Nephron progenitor cell (in vitro differentiated cells): ENCODE results near the gene NTN1.

ENCODE experiments used
- DNase-seq: peaks from one replicate; pipeline ENCODE4 v3.0.0; 2021
- H3K27ac Mint-ChIP-seq: 2 replicates; pipeline ENCODE4 v1.8.0; 2021; ENCODE audit warnings: mild to moderate bottlenecking, moderate library complexity, mixed read lengths
- H3K27me3 Mint-ChIP-seq: 2 replicates; pipeline ENCODE4 v1.8.0; 2021; ENCODE audit warnings: mild to moderate bottlenecking, low read depth, mixed read lengths; ENCODE audit not compliant: poor library complexity
- H3K36me3 Mint-ChIP-seq: 2 replicates; pipeline ENCODE4 v1.8.0; 2021; ENCODE audit warnings: low read depth, mixed read lengths
- H3K4me1 Mint-ChIP-seq: 2 replicates; pipeline ENCODE4 v1.8.0; 2021; ENCODE audit warnings: mixed read lengths
- H3K4me3 Mint-ChIP-seq: 2 replicates; pipeline ENCODE4 v1.8.0; 2021; ENCODE audit warnings: mild to moderate bottlenecking, moderate library complexity, mixed read lengths
- H3K9me3 Mint-ChIP-seq: 2 replicates; pipeline ENCODE4 v1.8.0; 2021; ENCODE audit warnings: mild to moderate bottlenecking, moderate library complexity, mixed read lengths
- CTCF ChIP-seq: fragments of 200-600 bp; sonication (generic); IDR thresholded peaks from 2 replicates; pipeline ENCODE4 v1.5.0; 2021; ENCODE audit warnings: antibody characterized with exemption

Gene NTN1

GRCh38 chr17:9064311-9064834, 43.1 kb downstream of the NTN1 start:
- DNase-seq: no peak
- Mint-ChIP-seq H3K4me1 (no peaks in the 10 kb centered on the region), H3K9me3 (peaks cover 14% of the 10 kb centered on the region), H3K27ac (peak overlapping the region; percentile 85), H3K27me3 (peaks cover 2% of the 10 kb centered on the region), H3K4me3 (no peak overlapping the region), H3K36me3 (peaks cover 71% of the 10 kb centered on the region)
- no peak for TF ChIP-seq CTCF

- no peak overlapping the region for H3K27ac Mint-ChIP-seq
- no peaks in the 10 kb centered on the region for H3K9me3 Mint-ChIP-seq
- DNase-seq: no peak
- peaks cover 3% of the 10 kb centered on the region for H3K27me3 Mint-ChIP-seq
- peaks cover 16% of the 10 kb centered on the region for H3K4me1 Mint-ChIP-seq
- no peak overlapping the region for H3K4me3 Mint-ChIP-seq
- no peak for TF ChIP-seq CTCF
- peaks cover 26% of the 10 kb centered on the region for H3K36me3 Mint-ChIP-seq
Measured at GRCh38 chr17:9071016-9071415, 49.7 kb downstream of the NTN1 start.

- H3K27me3 Mint-ChIP-seq: peaks cover 3% of the 10 kb centered on the region
- H3K4me1 Mint-ChIP-seq: peaks cover 16% of the 10 kb centered on the region
- peaks cover 27% of the 10 kb centered on the region for H3K36me3 Mint-ChIP-seq
- no peaks in the 10 kb centered on the region for H3K9me3 Mint-ChIP-seq
- no peak for TF ChIP-seq CTCF
- no peak for DNase-seq
- H3K4me3 Mint-ChIP-seq: no peak overlapping the region
- peak overlapping the region; percentile 69 for H3K27ac Mint-ChIP-seq
Measured at GRCh38 chr17:9071811-9072498, 50.6 kb downstream of the NTN1 start.

GRCh38 chr17:9072696-9073339, 51.5 kb downstream of the NTN1 start:
- no peak overlapping the region for H3K4me3 Mint-ChIP-seq
- H3K36me3 Mint-ChIP-seq: peaks cover 27% of the 10 kb centered on the region
- TF ChIP-seq CTCF: no peak
- H3K27me3 Mint-ChIP-seq: peaks cover 3% of the 10 kb centered on the region
- no peak overlapping the region for H3K27ac Mint-ChIP-seq
- peaks cover 16% of the 10 kb centered on the region for H3K4me1 Mint-ChIP-seq
- H3K9me3 Mint-ChIP-seq: no peaks in the 10 kb centered on the region
- DNase-seq: no peak

- no peak overlapping the region for H3K27ac Mint-ChIP-seq
- peaks cover 3% of the 10 kb centered on the region for H3K27me3 Mint-ChIP-seq
- H3K36me3 Mint-ChIP-seq: peaks cover 22% of the 10 kb centered on the region
- no peak overlapping the region for H3K4me3 Mint-ChIP-seq
- no peak for DNase-seq
- H3K4me1 Mint-ChIP-seq: peaks cover 16% of the 10 kb centered on the region
- TF ChIP-seq CTCF: no peak
- H3K9me3 Mint-ChIP-seq: no peaks in the 10 kb centered on the region
Measured at GRCh38 chr17:9074131-9074530, 52.8 kb downstream of the NTN1 start.
